Measurements from ENCODE around the gene TOMM34. TPM values are rescaled to one million over a fixed set of nuclear protein-coding genes. Genes with fewer than 3 reads are reported as not detected.
A peak's percentile ranks its signal among the peaks of the same experiment; 100 is the strongest.

TOMM34 gene
- total and polyA plus RNA-seq, 10 donors, result 11.6 to 19.4 (median 15.9) TPM

DNA sequence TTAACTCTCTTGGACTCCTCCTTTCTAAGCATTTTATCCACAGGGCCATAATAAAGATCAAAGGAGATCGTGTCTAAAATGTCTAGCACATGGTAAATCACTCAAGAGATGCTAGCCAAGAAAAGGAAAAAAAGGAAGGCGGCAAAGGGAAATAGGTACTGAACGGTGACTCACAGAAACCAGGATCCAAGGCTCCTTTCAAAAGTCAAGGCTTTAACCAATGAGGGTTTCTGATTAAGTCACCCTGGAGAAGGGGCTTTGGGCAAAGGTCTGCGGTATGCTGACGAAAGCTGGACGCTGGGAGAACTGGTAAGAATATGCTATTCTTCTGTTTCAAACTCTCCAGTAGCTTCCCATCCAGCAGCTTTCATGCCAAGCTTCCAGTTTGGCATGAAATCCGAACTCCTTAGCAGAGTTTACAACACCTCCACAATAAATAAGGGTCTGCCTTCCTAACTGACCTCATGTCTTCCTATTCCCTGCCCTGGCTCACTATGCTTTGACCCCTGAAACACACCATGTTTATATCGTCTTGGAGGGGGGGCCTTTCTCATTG lies 1.0 kb downstream of the TOMM34 start:
- peak overlapping the region; percentile 79 to 98 (median 94) for H3K4me3 ChIP-seq
- H3K27me3 ChIP-seq (replicated peaks in 1 of 7), result no peaks in the 10 kb centered on the region
- 28 to 51% (median 32%) methylated on average over 8 of the region's 8 CpGs for WGBS, 5 donors
- intact Hi-C loops (cut with DNase I; ENCODE audit: low total_unique reads), result loop anchor here (10.0 kb wide), 1 partner anchor 64 kb away; no protein-coding TSS in a partner anchor
- peak overlapping the region in 7 of 8 donors; percentile 81 to 89 (median 86) for H3K27ac ChIP-seq
- H3K9me3 ChIP-seq, result no peaks in the 10 kb centered on the region
- H3K36me3 ChIP-seq, result peaks cover 0 to 39% (median 22%) of the 10 kb centered on the region in 6 donors
- TF ChIP-seq POLR2AphosphoS5 (IDR thresholded peaks at IDR 0.05), result no peak
- TF ChIP-seq CTCF (IDR thresholded peaks at IDR 0.05 in 8 of 11, conservative IDR thresholded peaks at IDR 0.05 in 3 of 11), result no peak
- no peak for TF ChIP-seq POLR2A (IDR thresholded peaks at IDR 0.05)
- peaks cover 13 to 91% (median 39%) of the 10 kb centered on the region in 6 donors for H3K4me1 ChIP-seq
- no peak for DNase-seq

- 93 to 98% (median 96%) methylated on average over 8 of the region's 8 CpGs for WGBS, 5 donors
- intact Hi-C loops (cut with DNase I; ENCODE audit: low total_unique reads), result loop anchor here (10.0 kb wide), 1 partner anchor 63 kb away; no protein-coding TSS in a partner anchor
- TF ChIP-seq POLR2A (IDR thresholded peaks at IDR 0.05), result no peak
- Histone ChIP-seq H3K4me3 (no peak overlapping the region), H3K36me3 (peaks cover 0 to 47% (median 31%) of the 10 kb centered on the region in 6 donors), H3K4me1 (peaks cover 13 to 87% (median 39%) of the 10 kb centered on the region in 6 donors), H3K9me3 (no peaks in the 10 kb centered on the region), H3K27ac (no peak overlapping the region), H3K27me3 (replicated peaks in 1 of 7) (no peaks in the 10 kb centered on the region)
- no peak for DNase-seq
These were observed 1.9 kb downstream of the TOMM34 start for GRCh38 chr20:44958276-44958675.

GRCh38 chr20:44956410-44956809 lies 3.8 kb downstream of the TOMM34 start:
- H3K36me3 ChIP-seq, result peaks cover 0 to 66% (median 49%) of the 10 kb centered on the region in 6 donors
- peaks cover 13 to 80% (median 39%) of the 10 kb centered on the region in 6 donors for H3K4me1 ChIP-seq
- no peak overlapping the region for H3K27ac ChIP-seq
- WGBS, 5 donors, result 92 to 96% (median 95%) methylated on average over 3 of the region's 3 CpGs
- no peaks in the 10 kb centered on the region for H3K27me3 ChIP-seq (replicated peaks in 1 of 7)
- intact Hi-C loops (cut with DNase I; ENCODE audit: low total_unique reads), result loop anchor here (10.0 kb wide), 1 partner anchor 62 kb away; no protein-coding TSS in a partner anchor
- TF ChIP-seq POLR2AphosphoS5 (IDR thresholded peaks at IDR 0.05) (no peak), CTCF (IDR thresholded peaks at IDR 0.05 in 8 of 11, conservative IDR thresholded peaks at IDR 0.05 in 3 of 11) (no peak), POLR2A (IDR thresholded peaks at IDR 0.05) (no peak)
- DNase-seq, result no peak
- no peaks in the 10 kb centered on the region for H3K9me3 ChIP-seq
- H3K4me3 ChIP-seq, result no peak overlapping the region

DNA sequence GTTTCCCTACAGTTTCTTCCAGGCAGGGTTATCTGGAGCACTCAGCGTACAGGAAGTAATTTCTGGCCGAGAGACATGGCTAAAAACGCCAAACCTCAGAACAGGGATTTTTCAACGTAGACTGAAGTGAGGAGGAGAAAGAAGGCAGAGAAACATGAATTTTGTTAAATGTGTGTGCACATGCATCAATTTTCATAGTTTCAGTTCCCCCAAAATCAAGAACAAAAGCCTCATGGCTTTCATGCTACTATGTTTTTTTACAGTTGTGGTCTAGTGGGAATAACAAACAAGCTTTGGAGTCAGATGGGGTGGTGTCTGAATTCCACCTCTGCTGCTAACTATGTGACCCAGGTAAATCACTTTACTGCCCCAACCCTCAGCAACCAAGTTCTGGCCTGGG lies 4.9 kb downstream of the TOMM34 start:
- intact Hi-C loops (cut with DNase I; ENCODE audit: low total_unique reads), result loop anchor here (10.0 kb wide), 1 partner anchor 60 kb away; no protein-coding TSS in a partner anchor
- H3K27me3 ChIP-seq (replicated peaks in 1 of 7), result no peaks in the 10 kb centered on the region
- DNase-seq, result no peak
- no peak for TF ChIP-seq POLR2AphosphoS5 (IDR thresholded peaks at IDR 0.05)
- TF ChIP-seq POLR2A (IDR thresholded peaks at IDR 0.05), result no peak
- TF ChIP-seq CTCF (IDR thresholded peaks at IDR 0.05 in 8 of 11, conservative IDR thresholded peaks at IDR 0.05 in 3 of 11), result no peak
- 50 to 76% (median 64%) methylated on average over 4 of the region's 4 CpGs for WGBS, 5 donors
- H3K4me1 ChIP-seq, result peaks cover 11 to 68% (median 30%) of the 10 kb centered on the region in 6 donors
- H3K4me3 ChIP-seq, result no peak overlapping the region
- peak overlapping the region in 4 of 8 donors; percentile 4 to 67 (median 38) for H3K27ac ChIP-seq
- no peaks in the 10 kb centered on the region for H3K9me3 ChIP-seq
- peaks cover 0 to 77% (median 60%) of the 10 kb centered on the region in 6 donors for H3K36me3 ChIP-seq

Measured in spleen (tissue), 11 donors.